HCT116 (cell line): ENCODE results near the gene THYN1. TPM values are rescaled to one million over a fixed set of nuclear protein-coding genes. Genes with fewer than 3 reads are reported as not detected.

ENCODE experiments used
- ATAC-seq: fragments of 200-7000 bp; cut with Tn5 transposase; 2 replicates; pipeline ENCODE4 v1.9.1; 2020; ENCODE audit warnings: mild to moderate bottlenecking, moderate library complexity
- BruUV-seq: library from RNA; stranded (reverse); fragments of 400-500 nt; replicated peaks from 2 replicates; lab custom pipeline; 2021; lab: Mats Ljungman, UMichigan
- CTCF ChIA-PET: fragments of 300-600 bp; sonication (Branson Sonifier 250); formaldehyde crosslinking; loops from one replicate; lab custom pipeline; 2021; ENCODE audit warnings: antibody characterized with exemption; lab: Charles Lee
- POLR2A ChIA-PET: fragments of 300-600, 350-600 bp; sonication (Branson Sonifier 250); formaldehyde crosslinking; loops from one replicate; lab custom pipeline; 2021; ENCODE audit warnings: antibody characterized with exemption; lab: Charles Lee
- RAD21 ChIA-PET, 2 experiments: fragments of 300-600 bp; sonication (Branson Sonifier 250); formaldehyde crosslinking; loops; one replicate each; lab custom pipeline; 2023; ENCODE audit warnings: low total read pairs in 2 of 2; ENCODE audit not compliant: uncharacterized antibody in 2 of 2, unreplicated experiment in 2 of 2, low non-redundant PET in 1 of 2; lab: Charles Lee
- DNase-seq: peaks from one replicate; pipeline ENCODE4 v3.0.0-alpha.2; 2010; ENCODE audit warnings: low read depth, low spot score
- H2AFZ ChIP-seq: fragments of 200-600 bp; shearing (Covaris generic), sonication (generic); 2 replicates; pipeline ENCODE4 v1.6.1; 2017; ENCODE audit warnings: low read depth, mixed run types, mixed read lengths, antibody characterized with exemption, low read length; ENCODE audit not compliant: poor library complexity, severe bottlenecking
- H3K27ac ChIP-seq: 2 replicates; pipeline ENCODE4 v1.5.1; 2012; ENCODE audit warnings: low read depth, low read length
- H3K27me3 ChIP-seq: fragments of 200-600 bp; sonication (generic); 2 replicates; pipeline ENCODE4 v1.6.1; 2016; ENCODE audit warnings: mixed run types, low read length, mixed read lengths; ENCODE audit not compliant: insufficient read depth
- H3K36me3 ChIP-seq, 2 experiments: fragments of 200-500 bp in 1 of 2; fragments of 200-600 bp in 1 of 2; sonication (Bioruptor generic) in 1 of 2; sonication (generic) in 1 of 2; 2 replicates each; pipeline versions ENCODE4 v1.5.1 to v1.6.1; 2014 to 2016; ENCODE audit warnings: low read length in 2 of 2, inconsistent platforms in 1 of 2, mixed read lengths in 1 of 2, mixed run types in 1 of 2; ENCODE audit not compliant: insufficient read depth in 2 of 2, control insufficient read depth in 1 of 2
- H3K4me1 ChIP-seq, 2 experiments: fragments of 200-600 bp in 1 of 2; sonication (generic) in 1 of 2; 2 replicates each; pipeline versions ENCODE4 v1.5.1 to v1.6.1; 2012 to 2017; ENCODE audit warnings: low read length in 2 of 2, inconsistent platforms in 1 of 2, mild to moderate bottlenecking in 1 of 2, mixed read lengths in 1 of 2, mixed run types in 1 of 2, moderate library complexity in 1 of 2; ENCODE audit not compliant: insufficient read depth in 2 of 2, control insufficient read depth in 1 of 2
- H3K4me2 ChIP-seq: fragments of 200-600 bp; sonication (generic); 2 replicates; pipeline ENCODE4 v1.6.1; 2017; ENCODE audit warnings: mixed run types, low read length, mixed read lengths
- H3K4me3 ChIP-seq, 2 experiments: fragments of 200-600 bp in 1 of 2; sonication (generic) in 1 of 2; replicated peaks in 1 of 2; 2 replicates each; pipeline ENCODE4 v1.5.1; 2011 to 2016; ENCODE audit warnings: low read length in 2 of 2, control low read depth in 1 of 2, low read depth in 1 of 2, mild to moderate bottlenecking in 1 of 2, mixed read lengths in 1 of 2, mixed run types in 1 of 2
- H3K79me2 ChIP-seq: fragments of 200-600 bp; sonication (generic); 2 replicates; pipeline ENCODE4 v1.6.1; 2017; ENCODE audit warnings: mild to moderate bottlenecking, mixed run types, low read length, moderate library complexity, mixed read lengths; ENCODE audit not compliant: insufficient read depth
- H3K9ac ChIP-seq: fragments of 200-600 bp; sonication (generic); 2 replicates; pipeline ENCODE4 v1.6.1; 2016; ENCODE audit warnings: low read length, mixed read lengths
- H3K9me2 ChIP-seq: fragments of 200-600 bp; sonication (generic), shearing (Covaris generic); 2 replicates; pipeline ENCODE4 v1.6.1; 2017; ENCODE audit warnings: mixed run types, mild to moderate bottlenecking, moderate library complexity; ENCODE audit not compliant: insufficient read depth
- H3K9me3 ChIP-seq, 2 experiments: fragments of 200-500 bp in 1 of 2; fragments of 200-600 bp in 1 of 2; sonication (Bioruptor generic) in 1 of 2; sonication (generic) in 1 of 2; 2 replicates each; pipeline ENCODE4 v1.6.1; 2014 to 2017; ENCODE audit warnings: low read length in 2 of 2, mixed read lengths in 2 of 2, inconsistent platforms in 1 of 2, low read depth in 1 of 2, mild to moderate bottlenecking in 1 of 2, mixed run types in 1 of 2, moderate library complexity in 1 of 2; ENCODE audit not compliant: control insufficient read depth in 1 of 2, insufficient read depth in 1 of 2
- H4K20me1 ChIP-seq: fragments of 200-600 bp; sonication (generic), shearing (Covaris generic); 2 replicates; pipeline ENCODE4 v1.6.1; 2017; ENCODE audit warnings: mixed run types, mild to moderate bottlenecking, moderate library complexity; ENCODE audit not compliant: insufficient read depth
- CEBPB ChIP-seq: IDR thresholded peaks from 2 replicates; pipeline ENCODE4 v1.6.1; 2012; ENCODE audit warnings: low read depth
- ELF1 ChIP-seq: IDR thresholded peaks from 2 replicates; pipeline ENCODE4 v1.6.1; 2012; ENCODE audit warnings: low read depth, borderline replicate concordance
- EZH2 ChIP-seq: fragments of 200-600 bp; sonication (generic); IDR thresholded peaks from 2 replicates; pipeline ENCODE4 v1.6.1; 2017; ENCODE audit warnings: antibody characterized with exemption, mixed run types
- EZH2phosphoT487 ChIP-seq: fragments of 200-600 bp; IDR thresholded peaks from 2 replicates; pipeline ENCODE4 v1.6.1; 2018; ENCODE audit warnings: antibody characterized with exemption, borderline replicate concordance
- JUND ChIP-seq: IDR thresholded peaks from 2 replicates; pipeline ENCODE4 v1.6.1; 2012
- RAD21 ChIP-seq: IDR thresholded peaks from 2 replicates; pipeline ENCODE4 v1.6.1; 2012; ENCODE audit warnings: low read depth, mild to moderate bottlenecking
- REST ChIP-seq: IDR thresholded peaks from 2 replicates; pipeline ENCODE4 v1.6.1; 2012; ENCODE audit warnings: low read depth
- SP1 ChIP-seq: IDR thresholded peaks from 2 replicates; pipeline ENCODE4 v1.6.1; 2012; ENCODE audit warnings: low read depth
- SRF ChIP-seq: IDR thresholded peaks from 2 replicates; pipeline ENCODE4 v1.6.1; 2012; ENCODE audit warnings: low read depth
- YY1 ChIP-seq: IDR thresholded peaks from 2 replicates; pipeline ENCODE4 v1.6.1; 2011; ENCODE audit warnings: low read length, low read depth, moderate library complexity, mild to moderate bottlenecking; ENCODE audit not compliant: insufficient replicate concordance; ENCODE audit errors: extremely low read depth
- ZBTB33 ChIP-seq: IDR thresholded peaks from 2 replicates; pipeline ENCODE4 v1.6.1; 2011; ENCODE audit warnings: mild to moderate bottlenecking, low read length, moderate library complexity; ENCODE audit not compliant: insufficient replicate concordance; ENCODE audit errors: extremely low read depth
- ZNF274 ChIP-seq: fragments of 200-500 bp; sonication (Bioruptor generic); IDR thresholded peaks from 2 replicates; pipeline ENCODE4 v1.6.1; 2014; ENCODE audit warnings: mild to moderate bottlenecking, low read depth, low read length, inconsistent platforms
- intact Hi-C: fragments of 100-400 bp; cut with micrococcal nuclease; formaldehyde crosslinking; loops from 2 replicates; pipeline ENCODE4 v1.10.0; 2022
- total RNA-seq: library from RNA; stranded (reverse); gene quantifications from one replicate; pipeline ENCODE4 v1.2.1, GENCODE V29; 2021; ENCODE audit not compliant: unreplicated experiment

THYN1 gene
- total RNA-seq, 1 experiment from 2014 or later, result 32.2 TPM

- ChIA-PET CTCF (no interaction called here), RAD21 (no interaction called here), POLR2A (no interaction called here)
- H3K9me2 ChIP-seq, result no peaks in the 10 kb centered on the region
- no peak overlapping the region for H3K4me2 ChIP-seq
- H3K27ac ChIP-seq, result no peak overlapping the region
- no peak overlapping the region for H3K4me3 ChIP-seq
- intact Hi-C loops, result no loop called here
- H2AFZ ChIP-seq, result no peak overlapping the region
- no peaks in the 10 kb centered on the region for H3K4me1 ChIP-seq
- peaks cover 40% of the 10 kb centered on the region for H3K79me2 ChIP-seq
- no peaks in the 10 kb centered on the region for H3K9me3 ChIP-seq
- no peak for DNase-seq
- TF ChIP-seq SRF, result no peak
- no peak for TF ChIP-seq YY1
- no peak for TF ChIP-seq ZBTB33
- TF ChIP-seq EZH2, result no peak
- no peak for TF ChIP-seq RAD21
- no peak for TF ChIP-seq REST
- no peak for TF ChIP-seq JUND
- no peak for TF ChIP-seq EZH2phosphoT487
- TF ChIP-seq SP1, result no peak
- no peak for TF ChIP-seq ZNF274
- TF ChIP-seq ELF1, result no peak
- TF ChIP-seq CEBPB, result no peak
- peaks cover 48 to 55% of the 10 kb centered on the region in 2 experiments; a peak in 3 of 4 replicates for H3K36me3 ChIP-seq
- no peaks in the 10 kb centered on the region for H3K27me3 ChIP-seq
- H4K20me1 ChIP-seq, result no peaks in the 10 kb centered on the region
- no TSS peak for BruUV-seq
- no peak overlapping the region for H3K9ac ChIP-seq
- ATAC-seq, result no peak
Measured at GRCh38 chr11:134200688-134201087, 52.5 kb downstream of the THYN1 start.
